PC-9 (cell line): ENCODE measurements around the gene ERMN. TPM values are rescaled to one million over a fixed set of nuclear protein-coding genes. Genes with fewer than 3 reads are reported as not detected.
A peak's percentile ranks its signal among the peaks of the same experiment; 100 is the strongest.

Source experiments
- BruUV-seq: library from RNA; stranded (reverse); fragments of 400-500 nt; replicated peaks from 2 replicates; lab custom pipeline; 2021; lab: Mats Ljungman, UMichigan
- CTCF ChIA-PET: fragments of 300-600 bp; sonication (Branson Sonifier 250); formaldehyde crosslinking; loops from one replicate; lab custom pipeline; 2022; ENCODE audit warnings: antibody characterized with exemption; lab: Charles Lee
- POLR2A ChIA-PET: fragments of 300-600 bp; sonication (Branson Sonifier 250); formaldehyde crosslinking; loops from one replicate; lab custom pipeline; 2022; ENCODE audit warnings: antibody characterized with exemption; ENCODE audit not compliant: unreplicated experiment; lab: Charles Lee
- DNase-seq, 2 experiments: peaks; one replicate each; pipeline versions ENCODE4 v3.0.0 to v3.0.0-alpha.2; 2015 to 2022; ENCODE audit warnings: mixed read lengths in 1 of 2
- H2AFZ ChIP-seq: fragments of 200-600 bp; sonication (generic); 2 replicates; pipeline ENCODE4 v1.8.1; 2017; ENCODE audit warnings: antibody characterized with exemption
- H3F3A ChIP-seq: fragments of 200-600 bp; sonication (generic); 2 replicates; pipeline ENCODE4 v1.8.1; 2017; ENCODE audit warnings: antibody characterized with exemption, mild to moderate bottlenecking, low read depth; ENCODE audit not compliant: insufficient read depth
- H3K27ac ChIP-seq: fragments of 200-600 bp; sonication (generic); 2 replicates; pipeline ENCODE4 v1.6.1; 2016; ENCODE audit warnings: mixed run types
- H3K27me3 ChIP-seq: fragments of 200-600 bp; sonication (generic); 2 replicates; pipeline ENCODE4 v1.6.1; 2016; ENCODE audit warnings: low read depth, mixed run types; ENCODE audit not compliant: insufficient read depth
- H3K36me3 ChIP-seq: fragments of 200-600 bp; sonication (generic); 2 replicates; pipeline ENCODE4 v1.6.1; 2016; ENCODE audit warnings: low read depth, mixed run types
- H3K4me1 ChIP-seq: fragments of 200-600 bp; sonication (generic); replicated peaks from 2 replicates; pipeline ENCODE4 v1.6.1; 2016; ENCODE audit warnings: mixed run types; ENCODE audit not compliant: insufficient read depth
- H3K4me2 ChIP-seq: fragments of 200-600 bp; sonication (generic); 2 replicates; pipeline ENCODE4 v1.6.1; 2017; ENCODE audit warnings: mixed run types
- H3K4me3 ChIP-seq: fragments of 200-600 bp; sonication (generic); 2 replicates; pipeline ENCODE4 v1.6.1; 2016; ENCODE audit warnings: mixed run types
- H3K79me2 ChIP-seq: fragments of 200-600 bp; sonication (generic); 2 replicates; pipeline ENCODE4 v1.6.1; 2017; ENCODE audit warnings: low read depth, mixed run types
- H3K9me2 ChIP-seq: fragments of 200-600 bp; sonication (generic); 2 replicates; pipeline ENCODE4 v1.8.1; 2017; ENCODE audit warnings: mild to moderate bottlenecking; ENCODE audit not compliant: insufficient read depth
- H3K9me3 ChIP-seq: fragments of 200-600 bp; sonication (generic); 2 replicates; pipeline ENCODE4 v1.8.1; 2016; ENCODE audit warnings: low read depth; ENCODE audit not compliant: insufficient read depth
- H4K20me1 ChIP-seq: fragments of 200-600 bp; sonication (generic); 2 replicates; pipeline ENCODE4 v1.8.1; 2017; ENCODE audit not compliant: insufficient read depth
- CTCF ChIP-seq: fragments of 200-600 bp; sonication (generic); conservative IDR thresholded peaks from 2 replicates; pipeline ENCODE4 v1.6.1; 2017; ENCODE audit warnings: mixed run types, antibody characterized with exemption, mild to moderate bottlenecking, moderate library complexity
- EZH2 ChIP-seq: fragments of 200-600 bp; sonication (generic); IDR thresholded peaks from 2 replicates; pipeline ENCODE4 v1.8.0; 2017; ENCODE audit warnings: antibody characterized with exemption, low read depth
- intact Hi-C: fragments of 100-400 bp; cut with micrococcal nuclease; formaldehyde crosslinking; loops from one replicate; pipeline ENCODE4 v1.10.0; 2022; ENCODE audit not compliant: unreplicated experiment
- total RNA-seq: library from RNA; stranded (reverse); gene quantifications from 2 replicates; pipeline ENCODE4 v1.2.3, GENCODE V29; 2021

ERMN gene
- total RNA-seq, 1 experiment from 2014 or later = not detected

DNA sequence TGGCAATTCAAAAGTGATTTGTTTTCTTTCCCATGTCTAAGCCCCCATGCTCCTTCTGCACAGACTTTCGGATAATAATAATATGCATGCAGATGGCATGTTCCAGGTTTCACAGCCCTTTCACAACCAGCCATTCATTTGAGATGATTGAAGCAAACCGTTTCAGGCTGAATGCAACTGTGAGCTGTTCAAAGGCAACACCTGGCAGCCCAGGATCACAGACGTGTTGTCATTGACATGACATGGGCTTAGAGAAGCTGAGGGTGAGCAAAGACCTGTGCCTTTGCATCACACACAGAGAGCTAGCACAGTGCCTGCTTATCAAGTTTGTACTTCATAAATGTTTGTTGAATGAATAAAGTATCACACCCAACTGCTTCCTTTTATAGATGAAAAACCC, 12.4 kb upstream of the ERMN start:
- H3K9me2 ChIP-seq = no peaks in the 10 kb centered on the region

DNA sequence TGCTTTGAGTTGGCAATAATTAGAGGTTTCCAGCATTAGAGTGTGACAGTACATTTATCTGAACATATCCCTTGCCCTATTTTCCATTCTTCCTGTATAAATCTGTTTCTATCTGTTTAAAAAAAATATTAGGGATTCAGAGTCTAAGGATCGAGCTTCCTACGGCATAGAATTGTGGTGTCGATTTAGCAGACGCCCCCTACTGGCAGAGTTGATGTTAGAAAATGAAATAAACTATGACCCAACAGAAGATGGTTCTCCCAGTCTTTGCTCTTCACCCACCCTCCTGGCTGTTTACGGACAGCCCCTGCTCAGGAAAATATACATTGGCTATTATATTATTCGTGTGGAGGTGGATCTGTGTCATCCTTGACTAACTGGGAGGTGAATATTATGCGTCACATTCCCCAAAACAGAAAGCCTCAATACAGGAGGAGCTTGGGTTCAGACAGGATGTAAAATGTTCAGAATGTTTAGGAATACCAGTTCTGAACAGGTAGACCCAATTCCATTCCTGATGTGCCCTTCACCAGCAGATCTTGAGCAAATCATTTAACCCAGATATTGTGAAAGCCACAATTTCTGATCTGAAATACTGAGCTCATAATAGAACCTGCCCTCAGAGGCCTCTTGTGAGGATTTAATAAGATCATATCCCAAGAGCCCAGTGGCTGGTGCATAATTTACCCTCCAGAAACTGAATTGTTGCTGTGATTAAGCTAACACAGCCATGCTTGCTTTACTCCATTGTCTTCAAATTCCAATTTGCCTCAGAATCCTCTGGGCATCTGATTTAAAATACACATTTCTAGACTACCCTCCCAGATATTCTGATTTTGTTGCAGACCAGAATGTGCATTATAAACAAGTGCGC, 10.8 kb upstream of the ERMN start:
- Histone ChIP-seq H3K79me2 (no peaks in the 10 kb centered on the region), H3K4me2 (peak overlapping the region; percentile 32; the same call in 1 of the 2 replicates), H3K9me3 (no peaks in the 10 kb centered on the region), H2AFZ (no peak overlapping the region; the same call in 1 of the 2 replicates), H3K9me2 (no peaks in the 10 kb centered on the region), H3K4me1 (no peaks in the 10 kb centered on the region), H3K4me3 (no peak overlapping the region), H3F3A (no peaks in the 10 kb centered on the region), H4K20me1 (no peaks in the 10 kb centered on the region), H3K36me3 (no peaks in the 10 kb centered on the region), H3K27me3 (no peaks in the 10 kb centered on the region), H3K27ac (no peak overlapping the region)
- intact Hi-C loops = no loop called here
- TF ChIP-seq EZH2 (no peak), CTCF (peak; percentile 70)
- POLR2A ChIA-PET = no interaction called here
- BruUV-seq = no TSS peak
- DNase-seq = no peak
- CTCF ChIA-PET = interaction anchor here (0.6 to 1.1 kb wide), 3 partner anchors 9 to 1407 kb away, joined by 3 to 5 read pairs (median 3); no protein-coding TSS in a partner anchor

More for the DNA sequence above, 12.4 kb upstream of the ERMN start:
- TF ChIP-seq CTCF (no peak), EZH2 (no peak)
- intact Hi-C loops = no loop called here
- no peak for DNase-seq
- ChIA-PET CTCF (no interaction called here), POLR2A (no interaction called here)
- Histone ChIP-seq H3K36me3 (no peaks in the 10 kb centered on the region), H4K20me1 (no peaks in the 10 kb centered on the region), H3K27me3 (no peaks in the 10 kb centered on the region), H2AFZ (no peak overlapping the region), H3K27ac (no peak overlapping the region), H3K9me3 (no peaks in the 10 kb centered on the region), H3K4me3 (no peak overlapping the region), H3K4me2 (no peak overlapping the region), H3F3A (no peaks in the 10 kb centered on the region), H3K4me1 (no peaks in the 10 kb centered on the region), H3K79me2 (no peaks in the 10 kb centered on the region)
- no TSS peak for BruUV-seq

DNA sequence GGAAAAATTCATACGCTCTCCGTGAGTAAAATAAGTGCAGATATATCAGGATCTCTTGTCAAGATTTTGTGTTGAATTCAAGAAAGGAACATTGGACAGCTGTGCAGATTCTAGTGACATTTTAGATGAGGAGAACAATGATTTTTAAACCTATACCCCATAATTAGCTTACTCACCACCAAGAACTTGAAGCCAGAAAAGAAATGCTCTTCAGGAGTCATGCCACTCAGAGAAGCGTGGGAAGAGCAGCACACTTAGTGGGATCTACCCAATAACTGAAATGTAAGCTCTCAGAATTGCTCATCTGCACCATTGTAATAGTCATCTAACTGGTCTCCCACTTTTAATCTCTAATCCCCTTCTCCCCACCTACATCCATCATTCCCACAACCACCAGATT, 9.2 kb upstream of the ERMN start:
- H3K4me3 ChIP-seq = no peak overlapping the region
- no peaks in the 10 kb centered on the region for H3F3A ChIP-seq
- H3K4me2 ChIP-seq = no peak overlapping the region
- no peak overlapping the region for H2AFZ ChIP-seq
- H3K27me3 ChIP-seq = no peaks in the 10 kb centered on the region
- no peaks in the 10 kb centered on the region for H4K20me1 ChIP-seq
- no peaks in the 10 kb centered on the region for H3K9me2 ChIP-seq
- DNase-seq = no peak
- H3K4me1 ChIP-seq = no peaks in the 10 kb centered on the region
- no TSS peak for BruUV-seq
- no peak for TF ChIP-seq EZH2
- TF ChIP-seq CTCF = no peak
- ChIA-PET POLR2A (no interaction called here), CTCF (no interaction called here)
- no peak overlapping the region for H3K27ac ChIP-seq
- no peaks in the 10 kb centered on the region for H3K36me3 ChIP-seq
- H3K79me2 ChIP-seq = no peaks in the 10 kb centered on the region
- no peaks in the 10 kb centered on the region for H3K9me3 ChIP-seq
- intact Hi-C loops = no loop called here
